ENCODE results near the gene TXNRD2. TPM values are rescaled to one million over a fixed set of nuclear protein-coding genes. Genes with fewer than 3 reads are reported as not detected.

TXNRD2 gene
- polyA plus RNA-seq (2012; ENCODE audit: insufficient read length, low read depth): 31.1 TPM

- TF ChIP-seq TAF1 (IDR thresholded peaks at IDR 0.05; ENCODE audit: borderline replicate concordance, insufficient read depth, low read length): peak; percentile 85; the same call in 1 of the 2 replicates
- TF ChIP-seq POLR2AphosphoS5 (IDR thresholded peaks at IDR 0.05; ENCODE audit: low read depth, low read length): peak; percentile 72
- TF ChIP-seq FOXP2 (optimal IDR thresholded peaks at IDR 0.05; ENCODE audit: borderline replicate concordance, extremely low read depth, extremely low read length, insufficient read depth): peak; percentile 74
- peak; percentile 9; the same call in 1 of the 2 replicates for TF ChIP-seq SIN3A (IDR thresholded peaks at IDR 0.05; ENCODE audit: borderline replicate concordance, insufficient read depth, low read length)
- TF ChIP-seq REST (IDR thresholded peaks at IDR 0.05; ENCODE audit: insufficient read depth in 1 of 2, low read depth in 2 of 2, low read length in 2 of 2): 0 out of 4 replicates have a peak, but pooled peaks of 1 of the 2 experiments have one; percentile 25
These were observed at the start of gene TXNRD2, which contains the start of gene COMT for GRCh38 chr22:19941365-19942082. TXNRD2 (minus strand) TSS chr22:19941818; CDS start chr22:19941803, 15 bp downstream. COMT (plus strand) TSS chr22:19941772; CDS start chr22:19962527, 20,755 bp downstream.

DNA sequence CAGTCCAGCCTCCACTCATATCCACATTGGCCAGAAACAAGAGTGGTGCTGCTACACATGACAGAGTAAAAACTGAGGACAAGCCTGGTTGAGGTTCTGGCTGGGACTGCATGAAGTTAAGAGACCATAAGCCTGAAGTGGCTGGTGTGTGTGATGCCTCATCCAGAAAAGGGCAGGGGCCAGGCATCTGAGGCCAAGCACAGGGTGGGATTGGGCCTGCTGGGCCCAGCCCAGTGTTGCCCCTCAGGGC, 49.7 kb upstream of the TXNRD2 start:
- TF ChIP-seq POLR2AphosphoS5 (IDR thresholded peaks at IDR 0.05; ENCODE audit: low read depth, low read length): no peak

DNA sequence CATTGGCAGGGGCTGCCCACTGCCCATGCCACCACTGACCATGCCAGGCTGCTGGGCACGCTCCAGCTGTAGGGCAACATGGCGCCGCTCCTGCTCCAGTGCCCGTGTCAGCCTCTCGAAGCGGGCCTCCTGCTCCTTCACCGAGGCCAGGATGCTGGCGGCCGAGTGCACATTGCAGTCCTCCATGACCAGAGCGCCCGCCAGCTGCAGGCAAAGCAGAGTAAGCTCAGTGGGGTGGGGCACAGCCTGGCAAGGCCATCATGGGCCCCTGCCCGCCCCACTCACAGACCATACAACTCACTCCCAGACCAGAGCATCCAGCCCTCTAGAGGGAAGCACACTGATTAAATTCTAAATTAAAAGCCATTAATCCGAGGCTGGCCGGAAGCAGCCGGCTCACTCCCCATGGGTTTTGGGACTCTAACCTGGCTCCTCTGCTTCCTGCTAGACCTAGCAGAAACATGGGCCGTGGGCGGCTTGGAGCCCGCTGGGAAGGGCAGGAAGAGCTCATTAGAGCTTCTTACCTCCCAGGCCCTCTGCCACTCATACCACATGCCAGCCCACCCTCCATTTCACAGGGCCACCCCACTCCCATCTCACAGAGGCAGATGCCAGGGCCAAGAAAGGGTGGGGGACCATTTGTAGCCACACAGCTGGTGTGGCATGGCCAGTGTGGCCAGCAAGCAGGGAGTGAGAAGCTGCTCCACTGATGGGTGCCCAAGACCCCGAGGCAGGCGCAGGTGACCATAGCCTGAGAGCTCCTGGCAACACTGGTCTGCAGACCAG, 49.2 kb upstream of the TXNRD2 start:
- TF ChIP-seq REST (IDR thresholded peaks at IDR 0.05; ENCODE audit: insufficient read depth in 1 of 2, low read depth in 2 of 2, low read length in 2 of 2) (no peak), FOXP2 (optimal IDR thresholded peaks at IDR 0.05; ENCODE audit: borderline replicate concordance, extremely low read depth, extremely low read length, insufficient read depth) (no peak), TAF1 (IDR thresholded peaks at IDR 0.05; ENCODE audit: borderline replicate concordance, insufficient read depth, low read length) (no peak), SIN3A (IDR thresholded peaks at IDR 0.05; ENCODE audit: borderline replicate concordance, insufficient read depth, low read length) (no peak), POLR2AphosphoS5 (IDR thresholded peaks at IDR 0.05; ENCODE audit: low read depth, low read length) (no peak)

GRCh38 chr22:19990188-19990587, 48.6 kb upstream of the TXNRD2 start:
- TF ChIP-seq POLR2AphosphoS5 (IDR thresholded peaks at IDR 0.05; ENCODE audit: low read depth, low read length) (no peak), SIN3A (IDR thresholded peaks at IDR 0.05; ENCODE audit: borderline replicate concordance, insufficient read depth, low read length) (no peak), FOXP2 (optimal IDR thresholded peaks at IDR 0.05; ENCODE audit: borderline replicate concordance, extremely low read depth, extremely low read length, insufficient read depth) (no peak), TAF1 (IDR thresholded peaks at IDR 0.05; ENCODE audit: borderline replicate concordance, insufficient read depth, low read length) (no peak), REST (IDR thresholded peaks at IDR 0.05; ENCODE audit: insufficient read depth in 1 of 2, low read depth in 2 of 2, low read length in 2 of 2) (no peak)

- TF ChIP-seq FOXP2 (optimal IDR thresholded peaks at IDR 0.05; ENCODE audit: borderline replicate concordance, extremely low read depth, extremely low read length, insufficient read depth) (no peak), POLR2AphosphoS5 (IDR thresholded peaks at IDR 0.05; ENCODE audit: low read depth, low read length) (no peak), REST (IDR thresholded peaks at IDR 0.05; ENCODE audit: insufficient read depth in 1 of 2, low read depth in 2 of 2, low read length in 2 of 2) (no peak), TAF1 (IDR thresholded peaks at IDR 0.05; ENCODE audit: borderline replicate concordance, insufficient read depth, low read length) (no peak), SIN3A (IDR thresholded peaks at IDR 0.05; ENCODE audit: borderline replicate concordance, insufficient read depth, low read length) (no peak)
These were observed 48.1 kb upstream of the TXNRD2 start for GRCh38 chr22:19989725-19990067.
